Duodenal mucosa (tissue), 2 donors: ENCODE data around the gene KRCC1.
"Not testable (repeated sequence)": the region's sequence is repeated elsewhere in the genome, so short reads cannot be mapped to it uniquely, and the experiment has no call there.

ENCODE experiments used
- H3K27ac ChIP-seq: one replicate; pipeline ENCODE4 v1.7.0; 2013; ENCODE audit warnings: low read depth, low read length
- H3K27me3 ChIP-seq, 2 donors: one replicate each; pipeline ENCODE4 v1.7.0; 2013; ENCODE audit warnings: low read length in 2 of 2, control low read depth in 1 of 2; ENCODE audit not compliant: insufficient read depth in 2 of 2, control insufficient read depth in 1 of 2
- H3K36me3 ChIP-seq, 2 donors: one replicate each; pipeline ENCODE4 v1.7.0; 2013; ENCODE audit warnings: low read length in 2 of 2, control low read depth in 1 of 2; ENCODE audit not compliant: insufficient read depth in 2 of 2, control insufficient read depth in 1 of 2
- H3K4me1 ChIP-seq, 2 donors: one replicate each; pipeline ENCODE4 v1.7.0; 2013; ENCODE audit warnings: low read length in 2 of 2, control low read depth in 1 of 2; ENCODE audit not compliant: insufficient read depth in 2 of 2, control insufficient read depth in 1 of 2
- H3K4me3 ChIP-seq, 2 donors: one replicate each; pipeline ENCODE4 v1.7.0; 2013; ENCODE audit warnings: low read length in 2 of 2, low read depth in 1 of 2
- H3K9ac ChIP-seq, 2 donors: one replicate each; pipeline ENCODE4 v1.7.0; 2013; ENCODE audit warnings: low read length in 2 of 2, low read depth in 1 of 2
- H3K9me3 ChIP-seq, 2 donors: one replicate each; pipeline ENCODE4 v1.7.0; 2013; ENCODE audit warnings: low read length in 2 of 2, control low read depth in 1 of 2; ENCODE audit not compliant: control insufficient read depth in 1 of 2

Gene KRCC1

GRCh38 chr2:88048541-88048940 is 7.0 kb downstream of the KRCC1 start:
- Histone ChIP-seq H3K4me3 (no peak overlapping the region), H3K9me3 (no peaks in the 10 kb centered on the region), H3K36me3 (peaks cover 0 to 4% of the 10 kb centered on the region in 2 donors), H3K4me1 (peaks cover 12 to 19% of the 10 kb centered on the region in 2 donors), H3K27ac (no peak overlapping the region), H3K9ac (no peak overlapping the region), H3K27me3 (no peaks in the 10 kb centered on the region)

DNA sequence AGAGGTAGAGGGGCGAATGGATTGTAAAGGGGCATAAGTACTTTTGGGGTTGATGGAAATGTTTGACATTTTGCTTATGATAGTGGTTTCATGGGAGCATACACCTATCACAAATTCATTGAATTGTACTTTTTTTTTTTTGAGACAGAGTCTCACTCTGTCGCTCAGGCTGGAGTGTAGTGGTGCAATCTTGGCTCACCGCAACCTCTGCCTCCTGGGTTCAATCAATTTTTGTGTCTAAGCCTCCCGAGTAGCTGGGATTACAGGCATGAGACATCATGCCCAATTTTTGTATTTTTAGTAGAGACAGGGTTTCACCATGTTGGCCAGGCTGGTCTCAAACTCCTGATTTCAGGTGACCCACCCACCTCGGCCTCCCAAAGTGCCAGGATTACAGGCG is 10.0 kb downstream of the KRCC1 start:
- H3K27ac ChIP-seq, H3K4me3 ChIP-seq, H3K4me1 ChIP-seq, H3K9me3 ChIP-seq, H3K9ac ChIP-seq, H3K27me3 ChIP-seq, H3K36me3 ChIP-seq: not testable (repeated sequence)

GRCh38 chr2:88042476-88042875 is 13.1 kb downstream of the KRCC1 start:
- Histone ChIP-seq H3K4me3 (no peak overlapping the region), H3K4me1 (no peaks in the 10 kb centered on the region), H3K9ac (no peak overlapping the region), H3K27ac (no peak overlapping the region), H3K27me3 (no peaks in the 10 kb centered on the region), H3K9me3 (no peaks in the 10 kb centered on the region), H3K36me3 (peaks cover 0 to 7% of the 10 kb centered on the region in 2 donors)

DNA sequence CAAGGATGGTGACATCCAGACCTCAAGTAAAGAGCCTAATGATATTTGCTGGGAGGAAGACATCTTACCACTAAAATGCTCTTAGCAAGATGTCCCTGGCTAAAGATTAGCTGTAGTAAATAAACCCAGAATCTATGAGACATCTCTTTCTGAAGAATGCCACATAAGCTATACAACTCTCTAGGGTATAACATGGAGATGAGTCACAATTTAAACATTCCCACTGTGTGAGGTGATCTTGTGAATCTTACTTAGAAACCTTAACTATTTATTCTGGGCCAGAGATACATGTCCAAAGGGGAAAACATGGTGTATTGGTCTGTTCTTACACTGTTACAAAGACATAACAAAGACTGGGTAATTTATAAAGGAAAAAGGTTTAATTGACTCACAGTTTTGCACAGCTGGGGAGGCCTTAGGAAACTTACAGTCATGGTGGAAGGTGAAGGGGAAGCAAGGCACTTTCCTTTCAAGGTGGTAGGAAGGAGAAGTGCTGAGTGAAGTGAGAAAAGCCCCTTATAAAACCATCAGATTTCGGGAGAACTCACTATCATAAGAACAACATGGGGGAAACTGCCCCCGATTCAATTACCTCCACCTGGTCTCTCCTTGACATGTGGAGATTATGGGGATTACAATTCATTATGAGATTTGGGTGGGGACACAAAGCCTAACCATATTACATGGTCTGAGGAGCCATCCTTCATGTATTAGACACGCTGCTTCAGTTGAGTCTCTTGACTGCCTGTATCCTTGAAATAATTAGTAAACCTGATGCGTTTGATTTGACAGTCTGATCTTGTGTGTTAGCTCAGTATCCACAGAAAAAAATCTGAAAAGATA is 17.1 kb downstream of the KRCC1 start:
- Histone ChIP-seq H3K36me3 (peaks cover 7 to 22% of the 10 kb centered on the region in 2 donors), H3K27ac (no peak overlapping the region), H3K27me3 (no peaks in the 10 kb centered on the region), H3K4me1 (no peaks in the 10 kb centered on the region), H3K9ac (no peak overlapping the region), H3K9me3 (no peaks in the 10 kb centered on the region), H3K4me3 (no peak overlapping the region)

DNA sequence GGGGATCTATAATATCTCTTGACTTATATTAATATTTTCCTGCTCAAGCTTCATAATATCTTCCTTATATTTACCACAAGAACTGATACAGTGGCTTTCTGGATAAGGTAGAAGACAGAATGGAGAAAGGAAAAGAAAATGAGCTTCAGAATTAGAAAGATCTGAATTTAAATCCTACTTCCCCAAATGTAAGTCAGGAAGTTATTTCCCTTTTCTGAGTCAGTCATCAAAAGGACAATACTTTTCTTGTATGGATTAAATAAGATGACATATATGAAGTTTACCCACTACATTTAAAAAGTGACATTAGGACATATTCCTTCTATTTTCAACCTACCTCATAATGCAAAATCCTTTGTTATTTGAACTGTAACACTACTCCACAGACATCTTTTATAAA is 19.0 kb downstream of the KRCC1 start:
- Histone ChIP-seq H3K9me3 (no peaks in the 10 kb centered on the region), H3K4me1 (no peaks in the 10 kb centered on the region), H3K9ac (no peak overlapping the region), H3K27me3 (no peaks in the 10 kb centered on the region), H3K36me3 (peaks cover 7 to 27% of the 10 kb centered on the region in 2 donors), H3K4me3 (no peak overlapping the region), H3K27ac (no peak overlapping the region)

- H3K4me1 ChIP-seq = no peaks in the 10 kb centered on the region
- H3K4me3 ChIP-seq = no peak overlapping the region
- no peaks in the 10 kb centered on the region for H3K9me3 ChIP-seq
- H3K36me3 ChIP-seq = peaks cover 7 to 27% of the 10 kb centered on the region in 2 donors
- H3K27me3 ChIP-seq = no peaks in the 10 kb centered on the region
- no peak overlapping the region for H3K9ac ChIP-seq
- H3K27ac ChIP-seq = no peak overlapping the region
These were observed 19.4 kb downstream of the KRCC1 start for GRCh38 chr2:88036182-88036581.

- Histone ChIP-seq H3K9me3 (no peaks in the 10 kb centered on the region), H3K9ac (no peak overlapping the region), H3K27ac (no peak overlapping the region), H3K27me3 (no peaks in the 10 kb centered on the region), H3K36me3 (peaks cover 10 to 48% of the 10 kb centered on the region in 2 donors), H3K4me3 (no peak overlapping the region), H3K4me1 (no peaks in the 10 kb centered on the region)
These were observed 23.4 kb downstream of the KRCC1 start for GRCh38 chr2:88032070-88032702.

GRCh38 chr2:88028931-88029330 is 26.7 kb downstream of the KRCC1 start:
- Histone ChIP-seq H3K27ac (no peak overlapping the region), H3K4me1 (no peaks in the 10 kb centered on the region), H3K9me3 (no peaks in the 10 kb centered on the region), H3K9ac (no peak overlapping the region), H3K4me3 (no peak overlapping the region), H3K36me3 (peaks cover 6 to 33% of the 10 kb centered on the region in 2 donors), H3K27me3 (no peaks in the 10 kb centered on the region)

DNA sequence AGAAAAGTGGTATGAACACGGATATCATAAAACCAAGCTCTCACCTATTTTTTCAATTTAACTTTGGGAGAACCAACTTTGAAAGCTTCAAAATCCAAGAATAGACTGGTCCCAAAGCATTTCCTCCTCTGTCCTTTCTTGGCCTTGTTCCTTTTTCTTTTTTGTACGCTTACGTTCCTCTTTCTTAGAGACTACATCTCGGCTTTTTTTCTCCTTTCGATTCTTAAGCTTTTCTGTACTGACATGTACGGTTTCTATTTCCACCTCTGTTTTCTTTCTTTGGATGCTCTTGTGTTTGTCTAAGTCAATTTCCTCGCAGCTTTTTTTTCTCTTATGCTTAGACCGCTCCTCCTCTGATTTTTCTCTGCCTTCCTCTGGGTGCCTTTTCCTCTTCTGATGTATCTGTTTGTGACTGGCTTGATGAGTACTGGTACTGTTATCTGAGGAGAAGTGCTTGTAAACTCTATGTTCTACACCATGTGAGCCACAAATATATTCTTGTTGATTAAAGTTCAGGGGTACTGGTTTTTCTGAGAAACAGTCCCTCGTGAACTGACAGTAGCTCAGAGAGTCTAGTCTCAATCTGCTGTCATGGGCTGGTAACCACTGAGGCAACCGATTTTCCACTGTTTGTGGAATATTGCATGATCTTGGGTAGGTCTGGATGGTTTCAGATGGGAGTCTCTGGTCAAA is 27.7 kb downstream of the KRCC1 start:
- Histone ChIP-seq H3K27me3 (no peaks in the 10 kb centered on the region), H3K4me3 (no peak overlapping the region), H3K27ac (no peak overlapping the region), H3K9ac (no peak overlapping the region), H3K36me3 (peaks cover 6 to 25% of the 10 kb centered on the region in 2 donors), H3K4me1 (no peaks in the 10 kb centered on the region), H3K9me3 (no peaks in the 10 kb centered on the region)

DNA sequence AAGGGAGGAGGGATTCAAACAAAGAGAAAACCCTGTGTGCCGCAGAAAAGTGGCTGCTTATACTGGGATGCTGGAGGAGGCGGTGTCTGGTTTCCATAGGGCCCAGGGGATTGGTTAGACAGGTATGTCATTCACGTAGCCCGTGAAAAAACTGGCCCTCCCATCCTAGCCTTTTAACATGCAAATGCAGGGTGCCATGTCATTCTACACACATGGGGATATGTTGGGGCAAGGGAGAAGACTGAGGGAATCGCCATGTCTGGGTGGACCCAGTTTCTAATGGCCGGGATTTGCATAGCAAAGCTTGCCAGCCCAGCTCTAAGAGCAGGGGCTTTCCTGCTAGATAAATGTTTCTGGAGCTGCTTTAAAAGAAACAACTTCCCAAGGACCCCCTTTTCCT is 31.1 kb downstream of the KRCC1 start:
- Histone ChIP-seq H3K36me3 (peaks cover 6 to 15% of the 10 kb centered on the region in 2 donors), H3K9ac (no peak overlapping the region), H3K9me3 (no peaks in the 10 kb centered on the region), H3K27me3 (no peaks in the 10 kb centered on the region), H3K27ac (no peak overlapping the region), H3K4me1 (no peaks in the 10 kb centered on the region), H3K4me3 (no peak overlapping the region)
